Cardiac septum (tissue), 1 donor: ENCODE measurements around the gene NEGR1. TPM values are rescaled to one million over a fixed set of nuclear protein-coding genes. Genes with fewer than 3 reads are reported as not detected.

Experiments used
- DNase-seq: peaks from one replicate; pipeline ENCODE4 v3.0.0-alpha.2; 2020; ENCODE audit warnings: low spot score
- intact Hi-C: fragments of 100-400 bp; cut with DNase I; formaldehyde crosslinking; loops from one replicate; pipeline ENCODE4 v1.14.0; 2022
- total RNA-seq: library from RNA; stranded (reverse); fragmentation: NEBNext Ultra II Directional; extraction: Animal tissue kit (Norgen Biotek cat#: 25700); gene quantifications from one replicate; pipeline ENCODE4 v1.2.1, GENCODE V29; 2021
- donor health status: DM: no; HTN: no; CAD: no.

NEGR1 gene
- total RNA-seq, 1 donor from 2014 or later = 5.2 TPM

DNA sequence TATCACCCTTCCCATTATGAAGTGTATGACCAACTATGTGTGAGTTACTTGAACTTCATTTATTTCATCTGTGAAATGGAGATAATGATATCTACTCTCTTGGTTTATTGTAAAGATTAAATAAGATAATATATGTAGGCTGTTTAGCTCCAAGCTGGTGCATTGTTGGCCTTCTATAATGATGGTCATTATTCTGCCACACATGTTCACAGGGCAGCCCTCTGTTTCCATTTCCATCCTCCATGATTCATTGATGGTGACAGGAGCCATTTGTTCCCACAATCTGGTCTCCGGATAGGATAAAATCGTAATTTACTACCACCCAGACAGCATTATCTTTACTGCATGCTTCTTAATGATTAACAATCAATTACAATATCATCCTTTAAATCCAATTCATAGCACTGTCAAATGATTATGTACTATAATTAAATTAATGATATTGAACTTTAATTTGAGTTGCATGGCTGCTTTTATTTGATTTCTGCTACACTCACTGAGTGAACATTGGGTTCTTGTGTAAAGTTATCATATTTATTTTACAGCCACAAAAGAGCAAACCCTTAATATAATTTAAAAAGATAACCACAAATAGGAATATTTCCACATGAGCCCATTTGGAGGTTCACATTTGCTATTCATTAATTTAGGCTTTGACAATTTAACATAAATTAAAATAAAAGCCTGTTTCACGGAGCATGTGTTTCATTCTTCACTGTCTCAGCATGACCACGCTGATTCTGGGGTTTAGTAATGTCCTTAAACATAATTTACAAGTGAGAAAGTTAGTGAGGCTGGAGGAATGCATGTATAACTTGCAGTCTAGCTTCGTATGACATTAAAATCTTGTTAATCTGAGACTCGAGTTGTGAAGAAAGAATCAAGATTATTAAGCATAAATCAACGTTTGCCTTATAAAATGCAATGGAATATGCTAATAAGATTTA, 605.1 kb downstream of the NEGR1 start:
- intact Hi-C loops = no loop called here

DNA sequence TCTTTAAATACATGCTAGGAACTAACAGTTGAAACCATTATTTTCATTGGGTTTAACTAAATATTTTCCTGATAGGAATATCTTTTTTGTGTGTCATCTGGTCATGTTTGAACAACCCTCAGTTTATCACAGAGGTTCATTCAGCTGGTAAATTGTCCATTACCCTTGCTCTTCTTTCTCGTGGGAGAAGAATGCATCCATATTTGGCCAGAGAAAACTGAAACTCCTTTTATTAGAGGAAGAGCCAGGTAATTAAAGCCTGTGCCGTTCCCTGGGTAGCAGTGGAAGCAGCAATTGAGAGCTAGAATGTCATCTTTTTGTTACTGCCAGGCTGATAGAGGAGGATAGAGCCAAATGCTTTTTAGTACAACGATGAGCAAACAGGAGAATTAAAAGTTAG, 614.3 kb downstream of the NEGR1 start:
- DNase-seq = no peak
- intact Hi-C loops = no loop called here

More for the DNA sequence above, 605.1 kb downstream of the NEGR1 start:
- no peak for DNase-seq

DNA sequence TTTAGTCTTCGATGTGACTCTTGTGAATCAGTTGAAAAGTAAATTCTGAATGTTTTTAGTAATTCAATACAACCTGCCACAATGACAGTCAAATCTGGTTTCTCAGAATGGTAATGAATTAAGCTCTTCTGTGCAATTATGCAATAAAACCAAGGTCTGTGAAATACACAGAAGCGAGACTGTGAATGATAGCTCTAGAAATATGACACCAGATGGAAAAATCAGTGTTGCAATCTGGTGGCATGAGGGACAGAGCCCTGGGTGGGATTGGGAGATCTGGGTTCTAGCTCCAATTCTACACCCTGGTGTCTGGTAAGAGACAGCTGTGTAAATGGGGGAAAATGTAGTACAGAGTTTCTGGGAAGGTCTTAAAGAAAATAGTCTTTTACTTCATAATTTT, 615.1 kb downstream of the NEGR1 start:
- intact Hi-C loops = no loop called here
- no peak for DNase-seq

DNA sequence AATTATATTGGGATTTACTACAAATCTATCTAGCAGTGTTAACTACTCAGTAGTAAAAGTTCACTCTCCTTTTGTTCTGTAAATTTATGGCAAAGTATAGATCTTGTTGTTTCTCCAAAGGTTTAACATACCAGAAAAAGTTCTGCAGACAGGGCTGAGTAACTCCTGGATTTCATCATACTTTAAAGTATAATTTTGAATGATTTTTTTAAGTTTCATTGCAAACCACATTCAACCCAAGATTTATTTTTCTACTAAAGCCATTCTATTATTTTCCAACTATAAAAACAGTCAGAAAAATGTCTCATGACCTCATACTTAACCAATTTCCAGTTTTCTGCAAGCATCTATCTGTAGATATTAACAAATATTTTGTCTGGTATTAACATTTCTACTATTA, 615.7 kb downstream of the NEGR1 start:
- DNase-seq = no peak
- intact Hi-C loops = no loop called here

DNA sequence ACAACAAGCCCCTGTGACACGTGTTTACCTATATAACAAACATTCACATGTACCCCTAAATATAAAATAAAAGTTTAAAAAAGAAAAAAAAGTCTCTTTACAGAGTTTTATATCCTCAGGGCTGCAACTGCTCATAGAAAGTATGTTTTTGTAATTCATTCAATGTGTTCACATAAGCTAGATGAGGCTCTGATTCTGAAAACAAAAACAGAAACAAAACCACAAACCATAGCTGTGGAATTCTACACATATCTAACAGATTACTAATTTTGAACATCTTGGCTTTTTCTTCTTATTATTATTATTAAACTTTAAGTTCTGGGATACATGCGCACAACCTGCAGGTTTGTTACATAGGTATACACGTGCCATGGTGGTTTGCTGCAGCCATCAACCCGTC, 621.9 kb downstream of the NEGR1 start:
- no peak for DNase-seq
- intact Hi-C loops = no loop called here

DNA sequence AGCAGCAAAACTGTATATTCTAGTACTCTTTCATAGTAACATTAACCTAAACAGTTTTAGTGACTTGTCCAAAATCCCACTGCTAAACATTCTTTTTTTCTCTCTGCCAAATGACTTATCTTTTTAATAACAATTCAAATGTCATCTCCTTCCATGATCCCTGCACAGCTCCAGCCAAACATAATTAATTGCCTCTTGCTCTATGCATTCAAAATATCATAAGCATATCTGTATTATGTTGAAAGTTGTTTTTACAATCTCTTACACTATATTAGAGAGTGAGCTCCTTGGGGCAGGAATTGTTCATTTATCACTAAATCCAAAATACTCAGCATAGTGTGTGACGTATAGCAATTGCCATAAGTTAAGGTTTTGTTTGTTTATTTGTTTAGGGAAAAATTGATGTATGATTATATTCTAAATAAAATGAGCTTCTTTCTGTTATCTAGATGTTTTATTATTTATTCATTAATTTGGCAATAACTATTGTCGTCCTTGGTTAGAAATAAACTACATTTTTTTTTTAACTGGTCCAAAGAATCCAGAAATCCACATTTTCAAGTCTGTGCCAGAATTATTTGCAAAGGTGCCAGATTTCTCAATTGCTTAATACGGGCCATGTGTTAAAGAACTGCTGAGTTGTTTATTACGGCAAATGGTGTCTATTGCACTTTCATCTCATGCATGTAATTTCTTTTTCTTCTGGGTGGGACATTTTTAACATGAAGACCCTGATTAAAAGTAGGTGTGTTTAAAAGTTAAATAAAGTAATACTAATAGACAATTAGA, 624.3 kb downstream of the NEGR1 start:
- DNase-seq = no peak
- intact Hi-C loops = no loop called here

DNA sequence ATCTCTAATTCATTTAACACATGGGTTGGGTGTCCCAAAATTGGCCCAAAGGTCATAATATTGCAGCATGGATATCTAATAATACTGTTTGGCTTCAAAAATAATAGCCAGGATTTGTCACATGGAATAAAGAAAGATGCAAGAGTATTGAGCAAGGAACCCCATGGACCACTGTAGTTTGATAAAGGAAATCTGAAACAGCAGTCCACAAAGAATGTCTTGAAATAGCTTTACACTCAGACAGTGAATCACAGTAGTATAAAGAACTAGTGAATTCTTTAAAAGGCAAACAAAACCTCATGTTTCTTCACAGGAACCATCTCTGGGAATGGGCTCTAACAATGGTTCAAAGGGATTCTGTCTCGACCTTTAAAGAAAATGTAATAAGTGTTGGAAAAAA, 625.4 kb downstream of the NEGR1 start:
- intact Hi-C loops = no loop called here
- DNase-seq = no peak

DNA sequence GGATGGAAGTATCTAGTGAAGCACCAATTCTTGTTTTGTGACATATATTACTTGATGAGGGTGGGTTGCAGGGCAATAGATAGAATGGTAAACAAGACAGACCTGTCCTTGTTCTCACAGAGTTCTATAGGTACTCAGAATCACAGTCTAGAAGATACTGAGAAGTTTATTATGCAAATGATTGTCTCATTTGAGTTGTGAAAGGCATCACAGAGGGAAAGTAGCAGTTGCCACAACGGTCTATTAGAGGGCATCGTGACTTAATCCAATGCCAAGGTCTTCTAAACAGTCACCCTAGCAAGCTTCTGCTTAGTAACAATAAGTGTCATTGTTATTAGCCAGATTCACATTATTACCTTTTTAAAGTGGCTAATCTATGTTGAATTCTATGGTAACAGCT, 626.7 kb downstream of the NEGR1 start:
- intact Hi-C loops = no loop called here

DNA sequence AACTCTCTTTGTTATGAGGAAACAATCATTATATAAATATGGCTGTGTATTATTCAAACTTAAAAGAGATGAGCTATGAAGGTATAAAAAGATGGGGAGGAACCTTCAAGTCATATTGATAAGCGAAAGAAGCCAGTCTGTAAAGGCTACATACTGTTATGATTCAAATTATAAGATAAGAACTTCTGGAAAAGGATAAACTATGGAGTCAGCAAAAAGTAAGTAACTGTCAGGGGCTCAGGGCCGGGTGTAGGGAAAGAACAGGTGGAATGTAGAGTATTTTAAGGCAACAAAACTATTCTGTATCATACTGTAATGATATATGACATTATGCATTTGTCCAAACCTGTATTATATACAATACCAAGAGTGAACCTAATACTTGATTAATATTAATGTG, 628.4 kb downstream of the NEGR1 start:
- no peak for DNase-seq
- intact Hi-C loops = no loop called here

More for the DNA sequence above, 626.7 kb downstream of the NEGR1 start:
- DNase-seq = no peak

DNA sequence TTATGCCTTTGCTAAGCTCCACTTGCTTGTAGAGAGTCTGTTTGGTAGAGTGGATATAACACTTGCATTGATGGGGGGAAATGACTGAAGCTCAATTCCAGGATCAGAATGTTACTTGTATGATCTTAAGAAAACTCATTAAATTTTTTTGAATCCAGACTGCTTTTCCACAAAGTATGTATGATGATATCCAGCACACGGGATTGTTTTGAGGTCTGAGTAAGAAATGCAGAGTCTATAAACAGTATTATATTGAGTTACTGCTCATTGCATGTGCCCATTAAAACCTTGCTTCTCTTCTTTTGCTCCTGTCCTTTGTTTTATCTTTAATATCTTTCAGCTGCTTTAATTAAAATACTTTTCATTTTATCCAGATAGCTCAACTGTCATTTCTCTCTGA, 631.1 kb downstream of the NEGR1 start:
- no peak for DNase-seq
- intact Hi-C loops = no loop called here

DNA sequence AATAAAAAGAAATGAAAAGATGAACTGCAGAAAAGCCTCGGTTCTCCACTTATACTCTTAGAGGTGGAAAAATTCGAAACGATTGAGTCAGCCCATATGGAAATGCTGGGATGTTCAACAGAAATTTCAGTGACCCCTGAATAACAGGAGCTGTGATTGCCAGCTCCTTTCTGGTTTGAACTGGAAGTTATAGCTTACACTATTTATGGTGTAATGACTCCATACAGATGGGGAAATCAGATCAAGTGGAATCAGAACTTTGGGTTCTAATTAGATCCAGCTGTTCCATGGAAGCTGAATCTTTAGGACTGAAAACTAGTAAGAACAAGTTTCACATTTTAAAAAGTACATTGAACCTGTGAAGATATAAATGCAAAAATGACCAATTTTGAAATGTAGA, 632.2 kb downstream of the NEGR1 start:
- DNase-seq = no peak
- intact Hi-C loops = no loop called here

DNA sequence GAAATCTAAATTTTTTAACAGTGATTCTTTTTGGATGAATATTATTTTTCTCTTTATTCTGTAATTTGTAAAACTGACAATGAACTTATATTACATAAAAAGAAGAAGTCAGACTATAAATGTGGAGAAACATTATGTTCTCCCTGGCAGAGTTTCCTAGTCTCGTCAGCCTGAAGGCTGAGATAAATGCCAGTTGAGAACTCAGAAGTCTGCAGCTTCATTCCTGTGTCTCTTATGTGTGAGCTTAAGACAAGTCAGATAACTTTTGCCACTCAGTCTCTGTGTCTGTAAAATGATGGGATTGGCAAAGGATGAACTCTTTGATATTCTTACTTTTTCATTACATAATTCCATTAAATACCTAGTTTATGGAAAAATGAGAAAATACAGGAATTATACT, 632.7 kb downstream of the NEGR1 start:
- DNase-seq = no peak
- intact Hi-C loops = no loop called here

DNA sequence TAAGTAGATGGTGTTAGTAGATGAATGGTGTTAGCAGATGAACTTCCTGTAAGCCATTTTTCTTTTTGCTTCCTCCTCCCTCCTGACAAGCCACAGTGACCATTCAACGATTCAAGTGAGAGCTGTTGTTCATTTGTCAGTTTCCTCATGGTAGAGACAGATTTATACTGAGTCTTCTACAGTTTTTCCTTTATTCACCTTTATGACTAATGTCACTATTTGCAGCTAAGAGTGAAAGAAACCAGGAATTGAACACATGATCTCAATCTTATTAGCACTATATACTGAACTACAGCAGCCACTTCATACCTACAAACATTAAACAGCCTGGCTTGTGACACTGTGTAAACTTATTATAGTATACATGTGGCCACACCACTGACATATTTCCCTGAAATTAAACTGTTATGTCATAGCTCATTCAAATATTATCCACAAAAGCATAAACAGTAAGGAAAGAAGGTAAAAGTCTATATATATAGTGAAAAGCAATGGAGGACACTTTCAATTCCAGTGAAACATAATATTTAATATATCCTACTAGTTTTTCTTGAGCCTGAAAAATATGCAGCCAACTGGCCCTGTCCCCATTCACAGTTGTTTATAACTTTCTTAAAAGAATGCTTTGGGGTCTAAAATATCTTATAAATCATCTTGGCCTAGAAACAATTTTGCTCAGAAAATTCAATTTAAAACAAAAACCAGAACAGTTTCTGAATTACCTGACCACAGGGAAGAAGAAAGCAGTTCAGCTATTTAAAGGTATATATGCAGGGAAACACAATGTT, 634.6 kb downstream of the NEGR1 start:
- DNase-seq = no peak
- intact Hi-C loops = no loop called here

DNA sequence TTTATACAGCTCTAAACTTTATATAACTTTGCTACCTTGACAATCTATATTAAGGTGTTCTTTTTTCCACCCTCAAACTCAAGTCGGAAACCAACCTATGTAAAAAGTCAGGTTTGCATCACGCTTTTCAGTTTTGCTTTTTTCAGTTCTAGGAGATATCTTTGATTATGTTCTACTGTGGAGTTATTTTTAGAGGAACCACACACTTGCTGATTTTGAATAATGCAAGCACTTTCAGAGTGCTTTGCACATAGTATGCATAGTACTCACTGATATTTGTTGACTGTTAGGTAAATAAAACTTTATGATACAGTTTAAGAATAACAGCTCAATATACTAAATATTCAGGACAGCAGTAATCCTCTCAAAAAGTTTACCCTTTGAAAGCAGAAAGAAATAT, 637.3 kb downstream of the NEGR1 start:
- no peak for DNase-seq
- intact Hi-C loops = no loop called here

DNA sequence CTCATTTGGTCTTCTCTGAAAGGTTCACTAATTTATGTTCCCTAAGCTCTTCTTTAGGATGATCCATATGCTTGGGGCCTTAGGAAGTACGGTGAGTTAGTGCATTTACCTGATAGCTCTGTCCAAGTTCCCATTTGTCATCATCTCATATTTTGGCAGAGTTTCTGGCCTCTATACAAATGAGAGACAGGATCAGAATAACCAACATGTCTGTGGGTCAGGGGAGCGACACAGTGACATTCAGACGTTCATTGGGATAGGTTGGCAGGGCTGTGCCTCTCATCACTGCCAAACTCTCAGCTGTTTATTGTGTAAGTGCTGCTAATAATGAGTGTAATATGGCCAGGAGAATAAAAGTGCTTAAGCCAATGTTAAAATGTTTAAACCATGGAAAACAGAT, 640.4 kb downstream of the NEGR1 start:
- no peak for DNase-seq
- intact Hi-C loops = no loop called here

DNA sequence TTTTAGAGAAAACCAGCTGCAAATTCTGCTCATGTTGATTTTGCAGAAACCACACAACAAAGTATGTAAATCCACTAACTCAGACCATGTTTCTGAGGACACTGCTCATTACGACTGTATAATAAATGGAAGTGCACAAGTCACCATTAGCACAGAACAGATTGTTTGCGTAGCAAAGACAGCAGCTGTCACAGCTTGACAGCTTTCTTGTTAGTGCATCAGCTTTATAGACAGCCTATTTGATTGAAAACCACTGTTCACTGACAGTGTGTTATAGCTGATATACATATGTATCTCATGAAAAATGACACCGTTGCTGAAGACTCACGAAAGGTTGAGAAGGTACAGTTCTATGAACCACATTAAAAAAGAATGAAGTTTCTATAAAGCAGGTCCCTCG, 641.3 kb downstream of the NEGR1 start:
- intact Hi-C loops = no loop called here
- DNase-seq = no peak

DNA sequence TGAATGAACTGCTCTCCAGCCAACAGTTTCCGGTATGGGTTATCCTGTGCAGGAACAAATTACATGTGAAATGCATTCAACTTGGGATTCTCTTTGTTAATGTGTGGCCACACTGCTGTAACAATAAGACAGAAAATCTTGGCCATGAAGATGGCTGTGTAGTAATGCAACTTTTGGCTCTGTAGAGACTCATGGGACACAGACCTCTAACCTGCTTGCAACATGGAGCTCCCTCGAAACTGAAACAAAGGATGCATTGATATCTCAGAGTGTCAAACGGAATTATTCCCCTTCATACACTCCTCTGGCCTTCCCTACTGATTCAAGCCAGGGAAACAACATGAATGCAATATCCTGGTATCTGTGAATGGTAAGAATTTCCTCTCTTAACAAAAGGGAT, 642.2 kb downstream of the NEGR1 start:
- intact Hi-C loops = no loop called here
- DNase-seq = no peak

DNA sequence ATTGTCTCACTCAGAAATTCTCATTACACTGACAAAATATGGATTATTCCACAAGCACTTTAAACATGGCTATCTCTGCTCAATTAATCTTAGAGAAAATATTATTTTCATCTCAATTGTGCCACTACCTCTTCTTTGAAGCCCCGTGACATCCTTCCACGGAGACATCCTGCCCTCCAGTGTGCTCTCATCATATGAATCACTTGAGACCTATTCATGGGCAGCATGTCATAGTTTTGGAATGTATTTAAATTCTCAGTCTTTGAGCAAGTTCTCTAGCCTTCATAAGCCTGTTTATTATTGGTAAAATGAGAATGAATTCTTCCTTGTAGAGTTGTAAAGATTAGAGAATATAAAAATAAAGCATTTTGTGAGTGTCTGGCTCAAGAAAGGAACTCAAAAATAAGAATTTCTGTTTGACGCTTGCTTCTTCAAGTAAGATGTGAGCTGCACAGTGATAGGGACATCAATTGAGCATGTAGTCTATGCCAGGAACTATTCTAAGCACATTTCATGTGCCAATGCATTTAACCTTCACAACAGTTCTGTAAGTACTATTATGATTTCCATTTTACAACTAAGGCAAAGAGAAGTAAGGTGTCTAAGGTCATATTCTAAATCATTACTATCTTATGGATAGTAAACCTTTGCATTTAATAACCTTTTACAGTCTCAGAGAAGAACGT, 644.1 kb downstream of the NEGR1 start:
- intact Hi-C loops = no loop called here
- DNase-seq = no peak

DNA sequence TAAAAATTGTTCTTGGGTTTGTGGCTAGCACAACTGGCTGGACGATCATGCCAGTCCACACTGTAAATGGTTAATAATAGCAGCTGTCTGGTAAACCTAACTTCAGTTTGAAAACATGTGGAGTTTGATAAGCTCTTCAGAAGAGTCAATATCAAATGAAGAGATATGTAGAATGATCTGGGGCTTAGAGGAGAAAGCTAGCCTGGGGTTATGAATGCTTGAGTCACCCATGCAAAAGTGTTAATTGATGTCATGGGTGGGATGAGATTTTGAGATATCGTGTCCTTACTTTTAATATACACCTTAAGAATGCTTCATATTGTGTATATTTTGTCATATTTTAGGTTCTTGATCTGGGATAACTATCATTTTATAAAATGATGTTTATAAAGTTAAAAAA, 646.8 kb downstream of the NEGR1 start:
- intact Hi-C loops = no loop called here
- DNase-seq = no peak

DNA sequence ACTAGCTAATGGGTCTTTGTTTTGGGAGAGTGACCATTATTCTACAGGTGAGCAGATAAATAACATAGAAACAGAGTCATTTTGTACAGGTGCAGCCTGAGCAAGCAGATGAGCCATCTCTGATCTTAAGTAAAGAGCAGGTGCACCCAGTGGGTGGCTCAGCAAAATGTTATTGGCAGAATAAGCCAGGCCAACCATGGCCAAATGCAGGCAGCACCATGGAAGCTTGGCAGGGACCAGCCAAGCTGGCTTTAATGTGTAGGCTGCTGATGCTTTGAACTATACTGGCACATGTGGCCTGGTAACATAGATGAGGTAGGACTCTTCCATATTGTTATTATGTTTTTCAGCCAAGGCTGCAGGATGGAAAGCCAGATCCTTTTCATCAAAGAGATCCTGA, 648.2 kb downstream of the NEGR1 start:
- no peak for DNase-seq
- intact Hi-C loops = no loop called here
